Smooth muscle cell (in vitro differentiated cells): ENCODE measurements around the gene NFATC3. TPM values are rescaled to one million over a fixed set of nuclear protein-coding genes. Genes with fewer than 3 reads are reported as not detected.

ENCODE experiments used
- DNase-seq: peaks from one replicate; lab custom pipeline; 2025; ENCODE audit not compliant: unreplicated experiment; lab: John Stamatoyannopoulos, UW
- H2AFZ ChIP-seq: fragments of 200-600 bp; sonication (generic); 2 replicates; pipeline ENCODE4 v1.6.0; 2016; ENCODE audit warnings: antibody characterized with exemption, low read depth, mild to moderate bottlenecking
- H3F3A ChIP-seq: fragments of 200-600 bp; sonication (generic); 2 replicates; pipeline ENCODE4 v1.6.0; 2017; ENCODE audit warnings: antibody characterized with exemption, low read depth
- H3K27ac ChIP-seq: fragments of 200-600 bp; sonication (generic); 2 replicates; pipeline ENCODE4 v1.5.1; 2016; ENCODE audit warnings: low read depth, mild to moderate bottlenecking
- H3K27me3 ChIP-seq: fragments of 200-600 bp; sonication (generic); 2 replicates; pipeline ENCODE4 v1.6.1; 2016; ENCODE audit warnings: low read depth, mild to moderate bottlenecking
- H3K36me3 ChIP-seq: fragments of 200-600 bp; sonication (generic); 2 replicates; pipeline ENCODE4 v1.5.1; 2016; ENCODE audit warnings: low read depth
- H3K4me1 ChIP-seq: fragments of 200-600 bp; sonication (generic); 2 replicates; pipeline ENCODE4 v1.5.1; 2016; ENCODE audit warnings: low read depth
- H3K4me2 ChIP-seq: fragments of 200-600 bp; sonication (generic); 2 replicates; pipeline ENCODE4 v1.6.0; 2016; ENCODE audit warnings: mild to moderate bottlenecking
- H3K4me3 ChIP-seq: fragments of 200-600 bp; sonication (generic); 2 replicates; pipeline ENCODE4 v1.5.1; 2016; ENCODE audit warnings: mild to moderate bottlenecking
- H3K79me2 ChIP-seq: fragments of 200-600 bp; sonication (generic); 2 replicates; pipeline ENCODE4 v1.6.0; 2016; ENCODE audit warnings: low read depth, mild to moderate bottlenecking
- H3K9ac ChIP-seq: fragments of 200-600 bp; sonication (generic); 2 replicates; pipeline ENCODE4 v1.6.0; 2016; ENCODE audit warnings: low read depth
- H3K9me3 ChIP-seq: fragments of 200-600 bp; sonication (generic); replicated peaks from 2 replicates; pipeline ENCODE4 v1.5.1; 2016; ENCODE audit warnings: low read depth
- H4K20me1 ChIP-seq: fragments of 200-600 bp; sonication (generic); 2 replicates; pipeline ENCODE4 v1.6.0; 2016; ENCODE audit warnings: low read depth
- CTCF ChIP-seq: fragments of 200-600 bp; sonication (generic); IDR thresholded peaks from 2 replicates; pipeline ENCODE4 v1.5.1; 2017; ENCODE audit warnings: borderline replicate concordance, mild to moderate bottlenecking, antibody characterized with exemption; ENCODE audit not compliant: insufficient read depth, poor library complexity, severe bottlenecking
- WGBS: methylation state at CpG from one replicate; pipeline ENCODE4 v1.1.7; 2016; ENCODE audit warnings: low lambda C conversion rate; 5-methylcytosine and 5-hydroxymethylcytosine counted together
- polyA plus RNA-seq: library from polyadenylated mRNA; unstranded; fragments of >200 nt; fragmentation: Nextera tagmentation; extraction: Ambion mirVana; gene quantifications from 2 replicates; pipeline ENCODE4 v1.2.1, GENCODE V29; 2016
- total RNA-seq: library from RNA; depleted of rRNA; stranded (reverse); fragments of >200 nt; gene quantifications from 2 replicates; pipeline ENCODE4 v1.2.3, GENCODE V29; 2014

Gene NFATC3
- total and polyA plus RNA-seq, 2 experiments from 2014 or later = 14.7 to 30.2 TPM

GRCh38 chr16:68269793-68270192, 184.6 kb downstream of the NFATC3 start:
- H3F3A ChIP-seq = peaks cover 3% of the 10 kb centered on the region
- no peak overlapping the region for H3K27ac ChIP-seq
- no peaks in the 10 kb centered on the region for H3K36me3 ChIP-seq
- peaks cover 78% of the 10 kb centered on the region for H3K79me2 ChIP-seq
- no peak overlapping the region for H3K9ac ChIP-seq
- no peak for DNase-seq
- peaks cover 82% of the 10 kb centered on the region for H4K20me1 ChIP-seq
- H3K27me3 ChIP-seq = no peaks in the 10 kb centered on the region
- H3K9me3 ChIP-seq = no peaks in the 10 kb centered on the region
- no peak overlapping the region for H2AFZ ChIP-seq
- no peak overlapping the region for H3K4me2 ChIP-seq
- peaks cover 7% of the 10 kb centered on the region for H3K4me1 ChIP-seq
- no peak overlapping the region for H3K4me3 ChIP-seq
- WGBS = 94% methylated on average over 4 of the region's 4 CpGs
- no peak for TF ChIP-seq CTCF

- no peaks in the 10 kb centered on the region for H3F3A ChIP-seq
- no peak for DNase-seq
- H3K4me3 ChIP-seq = no peak overlapping the region
- no peak overlapping the region for H3K27ac ChIP-seq
- H3K4me1 ChIP-seq = peaks cover 7% of the 10 kb centered on the region
- WGBS = 60% methylated on average over 1 of the region's 1 CpG
- no peaks in the 10 kb centered on the region for H3K9me3 ChIP-seq
- H3K36me3 ChIP-seq = no peaks in the 10 kb centered on the region
- TF ChIP-seq CTCF = no peak
- no peak overlapping the region for H3K4me2 ChIP-seq
- H3K27me3 ChIP-seq = no peaks in the 10 kb centered on the region
- H2AFZ ChIP-seq = no peak overlapping the region
- H3K9ac ChIP-seq = no peak overlapping the region
- peaks cover 86% of the 10 kb centered on the region for H4K20me1 ChIP-seq
- H3K79me2 ChIP-seq = peaks cover 78% of the 10 kb centered on the region
Observed at GRCh38 chr16:68270353-68270752, 185.2 kb downstream of the NFATC3 start.

DNA sequence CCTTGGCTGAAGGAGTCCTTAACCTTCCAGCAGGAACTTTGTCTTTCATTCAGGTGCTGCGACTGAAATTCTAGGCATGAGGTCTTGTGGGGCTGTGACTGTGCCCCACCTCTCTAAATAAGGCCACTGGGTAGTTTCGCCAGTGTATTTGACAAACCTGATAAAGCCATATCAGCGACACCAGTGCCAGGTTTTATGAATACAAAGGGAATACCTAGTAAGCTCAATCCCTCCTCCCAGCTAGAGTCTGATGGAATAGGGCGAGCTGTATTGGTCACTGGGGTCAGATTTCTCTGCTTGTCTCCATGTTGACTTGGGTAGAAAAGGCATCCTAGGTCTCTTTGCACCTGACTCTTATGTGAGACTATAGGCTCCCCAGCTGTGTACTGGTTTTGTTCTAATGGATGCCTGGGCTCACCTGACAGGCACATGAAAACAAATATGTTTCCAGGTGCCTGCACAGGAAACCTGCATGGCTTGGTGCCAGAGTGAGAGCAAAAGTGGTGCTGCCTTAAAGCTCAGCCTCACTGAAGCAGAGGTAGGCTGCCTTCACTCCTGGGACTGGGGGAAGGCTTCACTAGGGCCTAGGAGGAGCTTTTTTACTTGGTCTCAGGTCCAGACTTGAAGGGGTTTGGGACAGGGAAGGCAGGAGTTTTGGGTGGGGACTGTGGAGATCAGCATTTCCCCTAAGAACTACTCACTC, 187.5 kb downstream of the NFATC3 start:
- Histone ChIP-seq H3K9ac (no peak overlapping the region), H3K79me2 (peaks cover 58% of the 10 kb centered on the region), H3K27me3 (no peaks in the 10 kb centered on the region), H3K4me2 (no peak overlapping the region), H3K27ac (no peak overlapping the region), H3F3A (no peaks in the 10 kb centered on the region), H3K4me3 (no peak overlapping the region), H3K4me1 (no peaks in the 10 kb centered on the region), H3K9me3 (no peaks in the 10 kb centered on the region), H2AFZ (no peak overlapping the region), H4K20me1 (peaks cover 92% of the 10 kb centered on the region), H3K36me3 (no peaks in the 10 kb centered on the region)
- TF ChIP-seq CTCF = no peak
- 96% methylated on average over 4 of the region's 4 CpGs for WGBS
- no peak for DNase-seq

GRCh38 chr16:68273459-68273858, 188.3 kb downstream of the NFATC3 start:
- no peak overlapping the region for H3K4me3 ChIP-seq
- no peak overlapping the region for H3K9ac ChIP-seq
- no peaks in the 10 kb centered on the region for H3K9me3 ChIP-seq
- no peaks in the 10 kb centered on the region for H3K36me3 ChIP-seq
- no peak overlapping the region for H3K4me2 ChIP-seq
- no peak for TF ChIP-seq CTCF
- no peak overlapping the region for H3K27ac ChIP-seq
- peaks cover 84% of the 10 kb centered on the region for H4K20me1 ChIP-seq
- WGBS = 97% methylated on average over 5 of the region's 5 CpGs
- no peaks in the 10 kb centered on the region for H3K27me3 ChIP-seq
- no peak overlapping the region for H2AFZ ChIP-seq
- peaks cover 52% of the 10 kb centered on the region for H3K79me2 ChIP-seq
- no peaks in the 10 kb centered on the region for H3K4me1 ChIP-seq
- no peaks in the 10 kb centered on the region for H3F3A ChIP-seq
- no peak for DNase-seq
